H1 (cell line): Measurements from ENCODE around the gene ACOD1. TPM values are rescaled to one million over a fixed set of nuclear protein-coding genes. Genes with fewer than 3 reads are reported as not detected.
A peak's percentile ranks its signal among the peaks of the same experiment; 100 is the strongest.

ENCODE experiments used
- CTCF ChIA-PET: fragments of 300-600 bp; sonication (Branson Sonifier 250); formaldehyde crosslinking; loops from one replicate; lab custom pipeline; 2021; ENCODE audit not compliant: partially characterized antibody; lab: Charles Lee
- POLR2A ChIA-PET: fragments of 300-600 bp; sonication (Branson Sonifier 250); formaldehyde crosslinking; loops from one replicate; lab custom pipeline; 2021; ENCODE audit warnings: inconsistent platforms; ENCODE audit not compliant: partially characterized antibody; lab: Charles Lee
- DNase-seq, 2 experiments: peaks; one replicate each; pipeline versions ENCODE4 v3.0.0 to v3.0.0-alpha.2; 2010 to 2022; ENCODE audit warnings: low spot score in 2 of 2, low read depth in 1 of 2, mixed read lengths in 1 of 2
- FAIRE-seq: peaks from 2 replicates; lab custom pipeline; 2011; peaks lifted over from hg19 to GRCh38; lab: Jason Lieb, UNC
- H2AFZ ChIP-seq: 2 replicates; pipeline ENCODE4 v1.8.1; 2012; ENCODE audit warnings: low read length, inconsistent platforms
- H2AK5ac ChIP-seq: 2 replicates; pipeline ENCODE4 v1.6.1; 2013; ENCODE audit warnings: low read depth, low read length
- H2BK120ac ChIP-seq: replicated peaks from 2 replicates; pipeline ENCODE3; 2013; ENCODE audit warnings: low read depth, low read length, inconsistent platforms
- H2BK12ac ChIP-seq: 2 replicates; pipeline ENCODE4 v1.6.1; 2013; ENCODE audit warnings: low read depth, low read length
- H2BK15ac ChIP-seq: 2 replicates; pipeline ENCODE4 v1.6.1; 2013; ENCODE audit warnings: low read length
- H2BK20ac ChIP-seq: 2 replicates; pipeline ENCODE4 v1.6.1; 2013; ENCODE audit warnings: low read length
- H2BK5ac ChIP-seq: 2 replicates; pipeline ENCODE4 v1.6.1; 2013; ENCODE audit warnings: low read depth, low read length
- H3K14ac ChIP-seq: 2 replicates; pipeline ENCODE4 v1.6.1; 2013; ENCODE audit warnings: inconsistent platforms; ENCODE audit not compliant: insufficient read length
- H3K18ac ChIP-seq: 2 replicates; pipeline ENCODE4 v1.6.1; 2013; ENCODE audit warnings: low read length; ENCODE audit errors: extremely low read depth
- H3K23ac ChIP-seq: 2 replicates; pipeline ENCODE4 v1.6.1; 2013; ENCODE audit warnings: inconsistent platforms; ENCODE audit not compliant: insufficient read length
- H3K23me2 ChIP-seq: 2 replicates; pipeline ENCODE4 v1.6.1; 2013; ENCODE audit warnings: low read depth, low read length
- H3K27ac ChIP-seq: 2 replicates; pipeline ENCODE4 v1.6.1; 2011; ENCODE audit warnings: low read depth, low read length, inconsistent platforms
- H3K27me3 ChIP-seq, 4 experiments: replicated peaks in 1 of 4; 1 replicate in 1 of 4; 2 replicates in 3 of 4; pipeline versions ENCODE4 v1.6.1 to v1.8.1; 2011 to 2013; ENCODE audit warnings: low read length in 3 of 4, mild to moderate bottlenecking in 3 of 4, inconsistent platforms in 2 of 4, mixed read lengths in 2 of 4, moderate library complexity in 1 of 4; ENCODE audit not compliant: control insufficient read depth in 3 of 4, insufficient read depth in 3 of 4; ENCODE audit errors: extremely low read depth in 1 of 4
- H3K36me3 ChIP-seq, 4 experiments: 2 replicates each; pipeline versions ENCODE4 v1.6.1 to v1.8.1; 2011 to 2013; ENCODE audit warnings: mild to moderate bottlenecking in 4 of 4, low read length in 3 of 4, moderate library complexity in 2 of 4, control low read depth in 1 of 4, inconsistent platforms in 1 of 4; ENCODE audit not compliant: insufficient read depth in 4 of 4, control insufficient read depth in 2 of 4
- H3K4ac ChIP-seq: replicated peaks from 2 replicates; pipeline ENCODE3; 2013; ENCODE audit warnings: low read length, low read depth, mixed read lengths, inconsistent platforms; ENCODE audit not compliant: insufficient read length
- H3K4me1 ChIP-seq, 4 experiments: replicated peaks in 1 of 4; 1 replicate in 1 of 4; 2 replicates in 3 of 4; pipeline versions ENCODE4 v1.6.1 to v1.8.1; 2011 to 2013; ENCODE audit warnings: low read length in 3 of 4, inconsistent platforms in 2 of 4, mixed read lengths in 1 of 4; ENCODE audit not compliant: insufficient read depth in 4 of 4, control insufficient read depth in 3 of 4
- H3K4me2 ChIP-seq, 2 experiments: 2 replicates each; pipeline versions ENCODE4 v1.6.1 to v1.8.1; 2011 to 2013; ENCODE audit warnings: low read depth in 2 of 2, low read length in 2 of 2, control low read depth in 1 of 2, inconsistent platforms in 1 of 2, mild to moderate bottlenecking in 1 of 2; ENCODE audit not compliant: insufficient read depth in 1 of 2
- H3K4me3 ChIP-seq, 4 experiments: fragments of 200-600, 300-600 bp in 1 of 4; sonication (generic), shearing (Covaris generic), sonication (Bioruptor Twin) in 1 of 4; 2 replicates each; pipeline versions ENCODE4 v1.5.1 to v1.8.1; 2011 to 2016; ENCODE audit warnings: low read length in 4 of 4, low read depth in 3 of 4, control low read depth in 2 of 4, inconsistent platforms in 2 of 4, mild to moderate bottlenecking in 2 of 4, mixed read lengths in 1 of 4, moderate library complexity in 1 of 4; ENCODE audit not compliant: insufficient read depth in 2 of 4; ENCODE audit errors: extremely low read depth in 1 of 4
- H3K56ac ChIP-seq: replicated peaks from 2 replicates; pipeline ENCODE3; 2013; ENCODE audit warnings: low read depth, mild to moderate bottlenecking, mixed read lengths, low read length, inconsistent platforms; ENCODE audit not compliant: insufficient read length
- H3K79me1 ChIP-seq: 2 replicates; pipeline ENCODE4 v1.6.1; 2013; ENCODE audit warnings: low read depth, low read length, control low read depth
- H3K79me2 ChIP-seq, 2 experiments: 2 replicates each; pipeline versions ENCODE4 v1.6.1 to v1.8.1; 2012 to 2013; ENCODE audit warnings: low read length in 2 of 2, mild to moderate bottlenecking in 2 of 2, inconsistent platforms in 1 of 2; ENCODE audit not compliant: insufficient read depth in 2 of 2, control insufficient read depth in 1 of 2
- H3K9ac ChIP-seq, 4 experiments: replicated peaks in 1 of 4; 1 replicate in 1 of 4; 2 replicates in 3 of 4; pipeline versions ENCODE4 v1.6.1 to v1.8.1; 2011 to 2013; ENCODE audit warnings: low read depth in 3 of 4, low read length in 3 of 4, control low read depth in 2 of 4, mild to moderate bottlenecking in 2 of 4, moderate library complexity in 2 of 4, inconsistent platforms in 1 of 4; ENCODE audit errors: extremely low read depth in 1 of 4
- H3K9me3 ChIP-seq, 2 experiments: 2 replicates each; pipeline versions ENCODE4 v1.6.1 to v1.8.1; 2012 to 2013; ENCODE audit warnings: mild to moderate bottlenecking in 2 of 2, moderate library complexity in 2 of 2, control low read depth in 1 of 2, inconsistent platforms in 1 of 2, low read depth in 1 of 2, low read length in 1 of 2, mixed read lengths in 1 of 2; ENCODE audit not compliant: insufficient read depth in 2 of 2
- H4K20me1 ChIP-seq, 2 experiments: replicated peaks in 1 of 2; 2 replicates each; pipeline versions ENCODE3 to v1.8.1; 2011 to 2013; ENCODE audit warnings: inconsistent platforms in 2 of 2, low read length in 2 of 2, mild to moderate bottlenecking in 1 of 2; ENCODE audit not compliant: insufficient read depth in 2 of 2, control insufficient read depth in 1 of 2
- H4K5ac ChIP-seq: 2 replicates; pipeline ENCODE4 v1.6.1; 2013; ENCODE audit warnings: low read length, low read depth, mixed read lengths, inconsistent platforms; ENCODE audit not compliant: insufficient read length
- H4K8ac ChIP-seq: 2 replicates; pipeline ENCODE4 v1.8.0; 2013; ENCODE audit warnings: mild to moderate bottlenecking, moderate library complexity, low read length, inconsistent platforms; ENCODE audit not compliant: insufficient read depth; ENCODE audit errors: extremely low read depth
- H4K91ac ChIP-seq: replicated peaks from 2 replicates; pipeline ENCODE3; 2013; ENCODE audit warnings: low read length, mixed read lengths, inconsistent platforms; ENCODE audit not compliant: insufficient read length
- CEBPB ChIP-seq: IDR thresholded peaks from 2 replicates; pipeline ENCODE4 v1.6.1; 2012; ENCODE audit warnings: low read depth, low read length
- RBBP5 ChIP-seq: IDR thresholded peaks from 2 replicates; pipeline ENCODE4 v1.7.1; 2012; ENCODE audit warnings: low read depth, mild to moderate bottlenecking, inconsistent platforms, low read length, moderate library complexity, borderline replicate concordance
- WGBS, 2 experiments: shearing (Covaris generic) in 1 of 2; methylation state at CpG; one replicate each; pipeline versions ENCODE4 v1.1.6 to v1.1.7; 2013 to 2015; ENCODE audit warnings: low lambda C conversion rate in 2 of 2, mixed read lengths in 2 of 2, inconsistent platforms in 1 of 2, low coverage in 1 of 2, missing lambda C conversion rate in 1 of 2; ENCODE audit not compliant: insufficient replicate concordance in 2 of 2, insufficient coverage in 1 of 2, insufficient read length in 1 of 2; ENCODE audit errors: extremely low coverage in 1 of 2, missing lambda C conversion rate in 1 of 2; 5-methylcytosine and 5-hydroxymethylcytosine counted together
- polyA plus RNA-seq, 7 experiments: library from polyadenylated mRNA; depleted of rRNA in 3 of 7; stranded (reverse) in 5 of 7; unstranded in 2 of 7; fragments of >200 nt in 5 of 7; fragments of 200-250 nt in 2 of 7; gene quantifications; 1 replicate in 5 of 7; 2 replicates in 1 of 7; 4 replicates in 1 of 7; pipeline versions ENCODE4 v1.2.1 to v1.2.3, GENCODE V29; 2011 to 2013; ENCODE audit warnings: missing spikeins in 2 of 7, mixed read lengths in 2 of 7
- total RNA-seq: library from RNA; stranded (reverse); fragmentation: NEBNext Ultra II Directional; extraction: Animal tissue kit (Norgen Biotek cat#: 25700); gene quantifications from 2 replicates; pipeline ENCODE4 v1.2.1, GENCODE V29; 2021

The ACOD1 gene
- total and polyA plus RNA-seq, 2 of the 8 experiments (the other 6 are each of a cell fraction or from before 2014, with no cell fraction given), result not detected

DNA sequence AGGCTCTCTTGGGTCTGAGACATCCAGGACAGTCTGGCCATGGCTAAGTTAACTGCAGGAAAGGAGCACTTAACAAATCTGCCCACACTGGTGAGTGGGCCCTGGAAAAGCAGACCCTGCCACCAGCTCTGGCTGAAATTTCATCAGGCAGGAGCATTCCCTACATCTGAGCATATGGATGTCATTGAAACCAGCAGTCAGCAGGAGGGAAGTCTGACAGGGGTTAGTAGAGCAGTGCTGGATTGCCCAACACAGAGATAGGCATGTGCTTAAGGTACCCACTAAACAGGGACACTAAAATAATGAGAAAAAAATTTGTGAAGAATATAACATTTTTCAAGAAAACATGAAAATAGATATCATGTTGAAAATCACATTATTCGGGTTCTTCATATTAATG lies 13.6 kb upstream of the ACOD1 start:
- POLR2A ChIA-PET, result no interaction called here
- CTCF ChIA-PET, result interaction anchor here (0.6 kb wide), 1 partner anchor 48 kb away, joined by 5 read pairs; no protein-coding TSS in a partner anchor
- DNase-seq, result no peak
- Histone ChIP-seq H2BK15ac (no peak overlapping the region), H2BK20ac (no peak overlapping the region), H4K5ac (no peak overlapping the region), H3K36me3 (no peaks in the 10 kb centered on the region), H3K18ac (no peak overlapping the region), H3K9ac (no peak overlapping the region), H3K23ac (no peak overlapping the region), H4K91ac (no peak overlapping the region), H2AFZ (no peak overlapping the region), H3K9me3 (no peaks in the 10 kb centered on the region), H3K27me3 (no peaks in the 10 kb centered on the region), H3K27ac (no peak overlapping the region), H3K79me2 (no peaks in the 10 kb centered on the region), H3K4me3 (no peak overlapping the region), H2AK5ac (no peak overlapping the region), H3K23me2 (no peaks in the 10 kb centered on the region), H3K4ac (no peak overlapping the region), H2BK5ac (no peak overlapping the region), H4K20me1 (no peaks in the 10 kb centered on the region), H3K4me2 (no peak overlapping the region), H3K56ac (no peak overlapping the region), H2BK120ac (no peak overlapping the region), H3K14ac (no peak overlapping the region), H4K8ac (no peak overlapping the region), H3K79me1 (no peaks in the 10 kb centered on the region), H2BK12ac (no peak overlapping the region), H3K4me1 (no peaks in the 10 kb centered on the region)
- no peak for FAIRE-seq
- TF ChIP-seq CEBPB (peak; percentile 1; the same call in 1 of the 2 replicates), RBBP5 (no peak)
- 100% methylated on average over 1 of the region's 1 CpG; no CpG with 5 or more reads in 1 of the 2 experiments for whole genome bisulfite sequencing, 2 experiments
